HG03558 (cell line): ENCODE data around the gene KRT26.
"Not testable (repeated sequence)": the region's sequence is repeated elsewhere in the genome, so short reads cannot be mapped to it uniquely, and the experiment has no call there.

Experiments
- ATAC-seq: cut with Tn5 transposase; IDR thresholded peaks from one replicate; pipeline ENCODE4 v1.9.1; 2021; ENCODE audit warnings: moderate number of reproducible peaks; ENCODE audit not compliant: unreplicated experiment; ENCODE audit errors: extremely low read depth

Gene KRT26, protein sequence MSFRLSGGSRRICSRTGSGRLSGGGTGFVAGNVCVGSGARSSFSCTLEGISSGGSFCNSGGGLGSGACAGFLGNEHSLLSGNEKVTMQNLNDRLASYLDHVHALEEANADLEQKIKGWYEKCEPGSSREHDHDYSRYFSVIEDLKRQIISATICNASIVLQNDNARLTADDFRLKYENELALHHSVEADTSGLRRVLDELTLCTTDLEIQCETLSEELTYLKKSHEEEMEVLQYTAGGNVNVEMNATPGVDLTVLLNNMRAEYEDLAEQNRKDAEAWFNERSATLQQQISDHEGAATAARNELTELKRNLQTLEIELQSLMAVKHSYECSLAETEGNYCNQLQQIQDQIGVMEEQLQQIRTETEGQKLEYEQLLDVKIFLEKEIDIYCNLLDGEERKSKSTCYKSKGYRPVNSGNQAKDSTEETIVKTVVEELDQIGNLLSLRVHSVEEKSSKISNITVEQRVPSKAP

DNA sequence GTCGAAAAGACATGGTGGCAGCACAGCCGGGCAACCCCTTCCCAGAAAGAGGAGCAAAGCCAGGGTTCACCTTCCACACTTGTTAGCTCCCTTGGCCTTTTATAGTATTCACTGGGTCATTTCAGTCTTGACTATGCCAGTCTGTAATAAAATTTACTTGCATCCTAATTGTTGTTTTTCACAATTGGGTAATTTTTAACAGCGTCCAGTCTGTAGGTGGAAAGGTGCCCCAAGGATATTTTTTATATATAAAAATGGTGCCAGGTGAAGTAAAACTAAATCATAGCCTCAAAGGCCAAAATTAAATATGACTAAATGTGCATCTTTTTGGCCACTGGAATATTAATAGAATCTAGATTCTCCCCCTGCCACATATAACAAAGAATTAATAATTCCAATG, at the start of gene KRT26:
Gene KRT26 (minus strand): TSS at position 101 of the 400 bp plus-strand sequence. CDS start 88 bp downstream, at position 13.
- ATAC-seq = no peak

GRCh38 chr17:40821536-40821935, 49.5 kb upstream of the KRT26 start:
- no peak for ATAC-seq

GRCh38 chr17:40820228-40820838, 48.3 kb upstream of the KRT26 start:
- ATAC-seq = no peak

DNA sequence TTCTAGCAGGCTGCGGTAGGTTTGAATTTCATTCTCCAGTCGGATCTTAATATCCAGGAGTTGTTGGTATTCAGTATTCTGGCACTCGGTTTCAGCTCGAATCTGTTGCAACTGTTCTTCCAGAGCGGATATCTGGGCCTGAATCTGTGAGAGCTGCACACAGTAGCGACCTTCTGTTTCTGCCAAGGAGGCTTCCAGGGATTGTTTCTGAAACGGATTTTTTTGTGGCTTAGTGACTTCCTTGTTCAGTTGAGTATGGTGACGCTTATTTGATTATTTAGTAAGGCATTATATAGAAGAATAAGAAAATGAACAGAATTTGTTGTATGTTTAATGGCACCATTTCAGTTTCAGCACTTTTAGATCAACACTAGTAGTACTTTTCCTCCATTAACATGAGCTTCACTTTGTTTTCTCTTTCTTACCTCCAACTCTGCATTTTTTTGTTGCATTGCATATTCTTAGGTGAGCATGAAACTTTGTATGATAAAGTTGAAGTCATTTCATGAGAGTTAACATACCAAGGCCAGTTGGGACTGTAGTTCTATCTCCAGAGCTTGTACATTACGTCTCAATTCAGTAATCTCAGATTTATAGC, 47.6 kb upstream of the KRT26 start:
- ATAC-seq = no peak

DNA sequence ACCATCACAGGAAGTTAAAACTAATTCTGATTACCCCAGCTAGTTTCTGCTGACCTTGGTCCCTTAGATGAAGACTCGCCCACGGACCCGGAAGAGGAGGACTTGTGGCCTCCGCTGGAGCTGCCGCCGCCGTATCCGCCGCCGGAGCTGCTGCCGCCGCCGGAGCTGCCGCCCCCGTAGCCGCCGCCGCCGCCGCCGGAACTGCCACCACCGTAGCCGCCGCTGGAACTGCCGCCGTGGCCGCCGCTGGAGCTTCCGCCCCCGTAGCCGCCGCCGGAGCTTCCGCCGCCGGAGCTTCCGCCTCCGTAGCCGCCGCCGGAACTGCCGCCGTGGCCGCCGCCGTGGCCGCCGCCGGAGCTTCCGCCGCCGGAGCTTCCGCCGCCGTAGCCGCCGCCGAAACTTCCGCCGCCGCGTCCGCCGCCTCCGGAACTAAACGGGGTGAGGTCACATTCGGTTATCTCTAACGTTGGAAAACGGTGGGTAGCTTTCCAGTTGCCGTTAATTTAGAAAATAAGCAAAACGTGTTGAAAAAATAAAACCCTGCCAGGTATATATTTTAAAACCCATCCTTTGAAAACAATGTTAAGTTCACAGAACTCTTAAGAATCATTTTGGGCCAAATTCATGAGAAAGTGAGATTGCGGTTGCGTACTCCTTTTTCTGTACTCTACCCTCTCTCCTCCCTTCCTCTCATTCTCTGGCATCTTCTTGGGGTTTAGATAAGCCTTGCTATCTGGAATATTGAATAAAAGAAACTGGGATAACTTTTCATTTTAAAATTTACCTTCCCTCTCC, 46.9 kb upstream of the KRT26 start:
- peak; percentile 43 for ATAC-seq

DNA sequence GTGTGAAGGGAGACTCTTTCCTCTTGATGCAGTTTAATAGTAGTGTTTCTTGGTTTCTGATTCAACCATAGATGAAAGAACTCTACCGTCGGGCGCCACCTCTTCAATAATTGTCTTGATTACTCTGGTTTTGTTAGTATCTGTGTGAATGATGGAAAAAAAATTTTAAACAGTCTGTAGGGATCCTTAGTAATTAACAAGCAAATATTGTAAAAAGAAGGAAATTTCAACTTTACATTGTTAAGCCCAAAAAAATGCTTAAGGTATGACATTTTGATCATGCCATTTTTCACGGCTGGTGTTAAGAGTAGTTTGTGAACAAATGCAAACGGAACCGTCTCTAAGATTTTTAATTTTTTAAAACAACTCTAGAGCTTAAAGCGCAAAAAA, 46.3 kb upstream of the KRT26 start:
- no peak for ATAC-seq

GRCh38 chr17:40817103-40817682, 45.2 kb upstream of the KRT26 start:
- ATAC-seq = no peak

DNA sequence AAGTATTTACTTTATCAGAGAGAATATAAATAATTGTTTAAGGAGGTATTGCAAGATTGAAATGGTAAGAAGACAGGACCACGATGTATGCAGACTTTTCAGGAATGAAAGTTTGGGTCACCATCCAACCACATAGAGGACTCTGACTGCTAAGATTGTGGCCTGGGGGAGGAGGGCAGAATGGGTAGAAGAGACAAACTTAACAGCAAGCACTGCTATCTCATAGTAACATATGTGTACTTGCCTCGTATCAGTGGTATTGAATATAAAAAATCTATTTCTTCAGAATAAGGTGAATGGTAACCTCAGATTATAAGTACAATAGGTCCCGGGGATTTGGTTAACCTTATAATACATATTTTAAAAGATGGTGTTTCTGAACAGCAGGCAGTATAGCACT, 44.6 kb upstream of the KRT26 start:
- no peak for ATAC-seq

DNA sequence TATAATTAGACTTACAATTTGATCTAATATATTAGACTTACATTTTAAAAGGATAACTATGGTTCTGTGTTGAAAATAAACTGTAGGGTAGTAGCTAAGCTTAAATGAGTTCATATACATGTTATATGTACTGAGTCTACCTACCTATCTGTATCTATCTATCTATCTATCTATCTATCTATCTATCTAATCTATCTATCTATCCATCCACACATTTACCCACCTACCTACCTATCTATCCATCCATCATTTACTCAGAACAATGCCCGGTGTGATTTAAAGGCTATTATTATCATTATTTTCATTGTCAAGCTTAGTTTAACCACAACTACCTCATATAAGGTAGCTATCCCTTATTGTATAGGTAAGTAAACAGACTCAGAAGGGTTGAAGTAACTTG, 43.4 kb upstream of the KRT26 start:
- no peak for ATAC-seq

- not testable (repeated sequence) for ATAC-seq
These were observed 42.7 kb upstream of the KRT26 start for GRCh38 chr17:40814657-40815056.

DNA sequence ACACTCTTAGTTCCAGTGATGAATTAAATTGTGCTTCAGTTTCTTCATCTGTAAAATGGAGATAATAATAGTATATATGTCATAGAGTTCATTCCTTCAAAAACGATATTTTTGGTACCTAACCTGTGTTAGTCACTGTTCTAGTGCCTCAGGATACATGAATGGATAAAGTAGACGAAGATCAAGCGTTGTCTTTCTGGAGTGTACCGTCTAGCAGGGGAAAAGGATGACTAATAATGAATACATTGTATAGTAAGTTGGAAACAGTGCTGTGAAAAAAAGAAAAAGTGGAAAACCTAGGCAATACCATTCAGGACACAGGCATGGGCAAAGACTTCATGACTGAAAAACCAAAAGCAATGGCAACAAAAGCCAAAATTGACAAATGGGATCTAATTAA, 41.8 kb upstream of the KRT26 start:
- no peak for ATAC-seq

DNA sequence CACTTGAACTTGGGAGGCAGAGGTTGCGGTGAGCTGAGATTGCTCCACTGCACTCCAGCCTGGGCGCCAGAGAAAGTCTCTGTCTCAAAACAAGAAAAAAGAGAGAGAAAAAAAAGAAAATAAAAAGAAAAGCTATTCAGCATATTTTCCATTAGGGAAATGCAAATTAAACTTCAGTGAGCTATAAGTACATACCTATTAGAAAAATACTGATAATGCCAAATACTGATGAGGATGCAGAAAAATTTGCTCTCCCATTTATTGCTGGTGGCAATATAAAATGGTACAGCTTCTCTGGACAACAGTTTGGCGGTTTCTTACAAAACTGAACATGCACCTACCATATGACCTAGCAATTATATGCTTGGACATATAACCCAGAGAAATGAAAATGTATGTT, 40.6 kb upstream of the KRT26 start:
- ATAC-seq = no peak

- ATAC-seq = no peak
These were observed 38.5 kb upstream of the KRT26 start for GRCh38 chr17:40810494-40810893.

DNA sequence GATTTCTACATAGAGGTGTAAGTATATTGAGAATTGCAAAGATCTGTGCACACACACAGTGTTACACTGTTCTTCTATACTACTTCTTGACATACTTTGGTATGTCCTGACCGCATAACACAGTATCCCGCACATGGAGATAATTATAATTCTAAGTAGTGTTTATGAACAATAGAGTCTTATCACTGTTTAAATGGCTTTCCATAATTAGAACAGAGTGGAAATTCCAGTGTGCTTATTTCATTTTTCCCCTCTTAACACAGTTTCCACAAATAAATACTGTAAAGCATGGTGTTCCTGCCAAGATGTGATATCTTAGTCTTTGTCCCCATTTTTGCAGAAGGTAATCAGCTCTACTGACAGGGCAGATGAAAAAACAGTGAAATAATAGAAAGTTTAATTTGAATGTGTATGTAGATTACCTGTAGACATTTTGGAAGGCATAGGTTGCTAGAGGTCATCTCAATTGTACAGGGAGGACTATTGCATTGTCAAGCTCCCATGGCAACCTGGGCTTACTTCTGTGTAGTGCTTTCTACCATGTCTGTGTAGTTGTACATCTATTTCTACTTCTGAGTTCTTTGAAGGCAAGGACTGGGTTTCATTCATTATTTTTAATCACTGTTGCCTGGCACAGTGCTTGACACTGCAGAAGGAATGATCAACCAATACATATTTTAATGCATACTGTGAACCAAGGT, 37.9 kb upstream of the KRT26 start:
- ATAC-seq = no peak

DNA sequence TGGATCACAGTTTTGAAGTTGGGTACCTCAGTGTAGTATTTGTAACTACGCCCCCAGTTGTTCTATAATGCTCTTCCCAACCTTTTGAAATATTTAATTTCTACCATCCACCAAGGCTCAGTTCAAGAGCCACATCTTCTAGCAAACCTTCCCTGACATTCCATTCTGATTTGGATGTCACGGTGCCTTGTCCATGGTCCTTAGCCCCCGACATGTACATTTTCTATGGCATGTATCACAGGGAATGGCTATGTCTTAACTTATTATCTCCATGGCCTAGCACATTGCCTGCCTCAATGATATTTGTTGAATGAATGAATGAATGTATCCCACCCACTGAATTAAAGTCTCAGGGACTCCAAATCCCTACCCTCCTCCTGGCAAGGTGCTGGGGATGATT, 34.1 kb upstream of the KRT26 start:
- no peak for ATAC-seq

- no peak for ATAC-seq
These were observed 31.6 kb upstream of the KRT26 start for GRCh38 chr17:40803617-40804082.

GRCh38 chr17:40801157-40801556, 29.2 kb upstream of the KRT26 start:
- ATAC-seq = no peak

GRCh38 chr17:40800381-40800780, 28.4 kb upstream of the KRT26 start:
- no peak for ATAC-seq

DNA sequence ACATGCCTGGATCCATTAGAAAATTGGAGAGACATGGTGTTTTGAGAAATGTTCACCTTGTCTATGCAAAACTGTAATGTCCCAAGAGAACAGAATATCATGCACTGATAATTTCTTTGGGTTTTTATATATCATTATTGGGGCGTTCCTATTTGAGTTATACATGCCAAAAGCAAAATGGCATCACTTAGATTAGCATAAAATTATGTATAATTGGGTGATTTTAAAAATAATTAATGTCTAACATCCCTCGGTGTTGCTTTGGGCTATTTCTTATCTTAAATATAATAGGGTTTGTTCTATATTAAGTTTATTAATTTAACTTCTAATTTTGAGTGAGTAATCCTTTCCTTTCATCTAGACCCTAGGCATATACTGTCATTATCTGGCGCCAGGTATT, 27.9 kb upstream of the KRT26 start, which contains the start of gene KRT28:
Gene KRT28 (minus strand): TSS at position 101 of the 400 bp plus-strand sequence. CDS start 66 bp downstream, at position 35.
- ATAC-seq = no peak
